Measurements from ENCODE around the gene ZNF438.
"Not testable (repeated sequence)": the region's sequence is repeated elsewhere in the genome, so short reads cannot be mapped to it uniquely, and the experiment has no call there.

ZNF438 gene

GRCh38 chr10:30949218-30949617, 82.4 kb downstream of the ZNF438 start:
- in situ Hi-C loops (cut with MboI; ENCODE audit: low sequenced_read_pairs): not testable (repeated sequence)

GRCh38 chr10:30944005-30944404, 87.7 kb downstream of the ZNF438 start:
- in situ Hi-C loops (cut with MboI; ENCODE audit: low sequenced_read_pairs): no loop called here

- in situ Hi-C loops (cut with MboI; ENCODE audit: low sequenced_read_pairs): no loop called here
These were observed 88.2 kb downstream of the ZNF438 start for GRCh38 chr10:30943451-30943850.

- in situ Hi-C loops (cut with MboI; ENCODE audit: low sequenced_read_pairs): no loop called here
These were observed 91.4 kb downstream of the ZNF438 start for GRCh38 chr10:30940256-30940655.

- in situ Hi-C loops (cut with MboI; ENCODE audit: low sequenced_read_pairs): no loop called here
These were observed 91.9 kb downstream of the ZNF438 start for GRCh38 chr10:30939643-30940251.

- in situ Hi-C loops (cut with MboI; ENCODE audit: low sequenced_read_pairs): no loop called here
These were observed 96.6 kb downstream of the ZNF438 start for GRCh38 chr10:30935078-30935477.

GRCh38 chr10:30931094-30931493, 100.6 kb downstream of the ZNF438 start:
- in situ Hi-C loops (cut with MboI; ENCODE audit: low sequenced_read_pairs): no loop called here

GRCh38 chr10:30929901-30930520, 101.7 kb downstream of the ZNF438 start:
- in situ Hi-C loops (cut with MboI; ENCODE audit: low sequenced_read_pairs): no loop called here

- in situ Hi-C loops (cut with MboI; ENCODE audit: low sequenced_read_pairs): not testable (repeated sequence)
These were observed 102.3 kb downstream of the ZNF438 start for GRCh38 chr10:30929311-30929729.

GRCh38 chr10:30928742-30929141, 102.9 kb downstream of the ZNF438 start:
- in situ Hi-C loops (cut with MboI; ENCODE audit: low sequenced_read_pairs): no loop called here

GRCh38 chr10:30918651-30919050, 113.0 kb downstream of the ZNF438 start:
- in situ Hi-C loops (cut with MboI; ENCODE audit: low sequenced_read_pairs): no loop called here

GRCh38 chr10:30917789-30918188, 113.9 kb downstream of the ZNF438 start:
- in situ Hi-C loops (cut with MboI; ENCODE audit: low sequenced_read_pairs): no loop called here

- in situ Hi-C loops (cut with MboI; ENCODE audit: low sequenced_read_pairs): no loop called here
These were observed 114.6 kb downstream of the ZNF438 start for GRCh38 chr10:30917067-30917466.

GRCh38 chr10:30915146-30915545, 116.5 kb downstream of the ZNF438 start:
- in situ Hi-C loops (cut with MboI; ENCODE audit: low sequenced_read_pairs): no loop called here

GRCh38 chr10:30911303-30911863, 120.3 kb downstream of the ZNF438 start:
- in situ Hi-C loops (cut with MboI; ENCODE audit: low sequenced_read_pairs): no loop called here

GRCh38 chr10:30903397-30904138, 128.1 kb downstream of the ZNF438 start:
- in situ Hi-C loops (cut with MboI; ENCODE audit: low sequenced_read_pairs): no loop called here

GRCh38 chr10:30902621-30903396, 128.9 kb downstream of the ZNF438 start:
- in situ Hi-C loops (cut with MboI; ENCODE audit: low sequenced_read_pairs): no loop called here

- in situ Hi-C loops (cut with MboI; ENCODE audit: low sequenced_read_pairs): not testable (repeated sequence)
These were observed 130.2 kb downstream of the ZNF438 start for GRCh38 chr10:30901487-30901886.

GRCh38 chr10:30898964-30899363, 132.7 kb downstream of the ZNF438 start:
- in situ Hi-C loops (cut with MboI; ENCODE audit: low sequenced_read_pairs): no loop called here

GRCh38 chr10:30897547-30897946, 134.1 kb downstream of the ZNF438 start:
- in situ Hi-C loops (cut with MboI; ENCODE audit: low sequenced_read_pairs): no loop called here

- in situ Hi-C loops (cut with MboI; ENCODE audit: low sequenced_read_pairs): no loop called here
These were observed 134.6 kb downstream of the ZNF438 start for GRCh38 chr10:30897048-30897447.

Data from HL-60/S4 (cell line).